Adrenal gland (tissue), 5 donors: ENCODE results near the gene ITPKC.

Source experiments
- POLR2A ChIP-seq, 2 donors: fragments of 450-650 bp; IDR thresholded peaks; one replicate each; pipeline ENCODE4 v1.6.1; 2017; ENCODE audit warnings: antibody characterized with exemption in 2 of 2, mild to moderate bottlenecking in 2 of 2, moderate library complexity in 1 of 2
- TF ChIP-seq, protein P1 (sequence below), 6 experiments: fragments of 450-650 bp in 4 of 6; fragments of 200-600 bp in 2 of 6; sonication (generic) in 1 of 6; IDR thresholded peaks; 1 replicate in 5 of 6; 2 replicates in 1 of 6; pipeline versions ENCODE4 v1.5.1 to v1.8.0; 2016 to 2021; ENCODE audit warnings: antibody characterized with exemption in 6 of 6, mild to moderate bottlenecking in 2 of 6, moderate library complexity in 1 of 6
- donor health status: DM: no; HTN: no; CAD: no.

DNA sequence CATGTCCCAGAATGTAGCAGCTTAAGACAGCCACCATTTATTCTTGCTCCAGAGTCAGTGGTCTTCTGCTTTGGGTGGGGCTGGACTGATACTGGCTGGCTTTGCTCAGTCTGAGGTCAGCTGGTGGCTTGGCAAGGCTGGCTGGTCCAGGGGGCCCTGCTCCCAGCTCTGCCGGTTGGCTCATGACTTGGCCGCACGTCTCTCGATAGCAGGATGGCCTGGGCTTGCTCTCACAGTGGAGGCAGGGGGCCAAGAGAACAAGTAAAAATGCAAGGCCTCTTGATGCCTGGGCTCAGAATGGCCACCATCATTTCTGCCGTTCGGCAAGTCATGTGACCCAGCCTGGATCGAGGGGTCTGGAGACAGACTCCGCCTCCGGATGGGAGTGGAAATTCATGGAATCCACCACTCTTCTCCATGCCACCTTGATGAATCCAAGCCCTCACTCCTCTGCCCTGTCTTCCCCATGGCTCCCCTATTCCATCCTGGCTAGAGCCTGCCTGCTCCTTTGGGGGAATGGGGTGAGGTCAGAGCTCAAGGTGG, 20.3 kb downstream of the ITPKC start:
- TF ChIP-seq, protein P1, sequence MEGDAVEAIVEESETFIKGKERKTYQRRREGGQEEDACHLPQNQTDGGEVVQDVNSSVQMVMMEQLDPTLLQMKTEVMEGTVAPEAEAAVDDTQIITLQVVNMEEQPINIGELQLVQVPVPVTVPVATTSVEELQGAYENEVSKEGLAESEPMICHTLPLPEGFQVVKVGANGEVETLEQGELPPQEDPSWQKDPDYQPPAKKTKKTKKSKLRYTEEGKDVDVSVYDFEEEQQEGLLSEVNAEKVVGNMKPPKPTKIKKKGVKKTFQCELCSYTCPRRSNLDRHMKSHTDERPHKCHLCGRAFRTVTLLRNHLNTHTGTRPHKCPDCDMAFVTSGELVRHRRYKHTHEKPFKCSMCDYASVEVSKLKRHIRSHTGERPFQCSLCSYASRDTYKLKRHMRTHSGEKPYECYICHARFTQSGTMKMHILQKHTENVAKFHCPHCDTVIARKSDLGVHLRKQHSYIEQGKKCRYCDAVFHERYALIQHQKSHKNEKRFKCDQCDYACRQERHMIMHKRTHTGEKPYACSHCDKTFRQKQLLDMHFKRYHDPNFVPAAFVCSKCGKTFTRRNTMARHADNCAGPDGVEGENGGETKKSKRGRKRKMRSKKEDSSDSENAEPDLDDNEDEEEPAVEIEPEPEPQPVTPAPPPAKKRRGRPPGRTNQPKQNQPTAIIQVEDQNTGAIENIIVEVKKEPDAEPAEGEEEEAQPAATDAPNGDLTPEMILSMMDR (IDR thresholded peaks at IDR 0.05) = no peak
- no peak for TF ChIP-seq POLR2A (IDR thresholded peaks at IDR 0.05)
